HUES6 (cell line): ENCODE measurements around the gene IP6K3.

Source experiments
- H3K27ac ChIP-seq: 2 replicates; pipeline ENCODE4 v1.7.0; 2013; ENCODE audit warnings: low read depth, mild to moderate bottlenecking, low read length, inconsistent platforms
- H3K27me3 ChIP-seq: 2 replicates; pipeline ENCODE4 v1.6.1; 2013; ENCODE audit warnings: low read length; ENCODE audit not compliant: control insufficient read depth, insufficient read depth
- H3K36me3 ChIP-seq: 2 replicates; pipeline ENCODE4 v1.6.1; 2013; ENCODE audit warnings: low read length; ENCODE audit not compliant: control insufficient read depth, insufficient read depth
- H3K4me1 ChIP-seq: 2 replicates; pipeline ENCODE4 v1.6.1; 2013; ENCODE audit warnings: low read length; ENCODE audit not compliant: control insufficient read depth, insufficient read depth
- H3K4me3 ChIP-seq: 2 replicates; pipeline ENCODE4 v1.5.1; 2013; ENCODE audit warnings: low read depth, low read length
- H3K9ac ChIP-seq: one replicate; pipeline ENCODE4 v1.6.1; 2013; ENCODE audit warnings: mild to moderate bottlenecking, low read length
- H3K9me3 ChIP-seq: 2 replicates; pipeline ENCODE4 v1.6.1; 2013; ENCODE audit warnings: low read depth, low read length; ENCODE audit not compliant: control insufficient read depth, insufficient read depth

Gene IP6K3

DNA sequence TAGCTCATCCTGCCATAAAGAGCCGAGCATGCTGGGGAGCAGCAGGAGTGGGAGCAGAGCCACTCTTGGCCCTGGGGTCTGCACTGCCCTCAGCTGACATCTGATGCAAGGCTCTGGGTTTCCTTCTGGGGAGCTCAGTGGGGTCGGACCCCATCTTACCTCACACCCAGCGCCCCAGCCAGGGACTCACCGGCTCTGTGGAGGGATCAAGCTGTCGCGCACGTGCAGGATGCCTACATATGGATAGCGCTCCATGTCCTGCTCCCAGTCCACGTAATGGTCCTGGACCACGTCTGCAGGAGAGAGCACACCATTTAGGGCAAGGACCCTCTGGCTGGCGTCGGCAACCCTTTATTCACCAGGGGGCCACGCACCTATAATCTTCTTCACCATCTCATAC, 30.1 kb upstream of the IP6K3 start:
- H3K9ac ChIP-seq = no peak overlapping the region
- no peak overlapping the region for H3K27ac ChIP-seq
- H3K36me3 ChIP-seq = peaks cover 88% of the 10 kb centered on the region
- no peaks in the 10 kb centered on the region for H3K9me3 ChIP-seq
- H3K4me1 ChIP-seq = peaks cover 59% of the 10 kb centered on the region
- H3K4me3 ChIP-seq = no peak overlapping the region
- no peaks in the 10 kb centered on the region for H3K27me3 ChIP-seq

- no peak overlapping the region for H3K9ac ChIP-seq
- no peak overlapping the region for H3K27ac ChIP-seq
- no peaks in the 10 kb centered on the region for H3K9me3 ChIP-seq
- H3K4me1 ChIP-seq = peaks cover 57% of the 10 kb centered on the region
- H3K27me3 ChIP-seq = no peaks in the 10 kb centered on the region
- peaks cover 88% of the 10 kb centered on the region for H3K36me3 ChIP-seq
- H3K4me3 ChIP-seq = no peak overlapping the region
These were observed 29.5 kb upstream of the IP6K3 start for GRCh38 chr6:33776186-33776585.

GRCh38 chr6:33774774-33775173, 28.1 kb upstream of the IP6K3 start:
- Histone ChIP-seq H3K27me3 (no peaks in the 10 kb centered on the region), H3K36me3 (peaks cover 73% of the 10 kb centered on the region), H3K9me3 (no peaks in the 10 kb centered on the region), H3K9ac (no peak overlapping the region), H3K27ac (no peak overlapping the region), H3K4me1 (peaks cover 57% of the 10 kb centered on the region), H3K4me3 (no peak overlapping the region)

GRCh38 chr6:33772902-33773472, 26.3 kb upstream of the IP6K3 start:
- Histone ChIP-seq H3K27me3 (no peaks in the 10 kb centered on the region), H3K9ac (no peak overlapping the region), H3K4me3 (no peak overlapping the region), H3K9me3 (no peaks in the 10 kb centered on the region), H3K36me3 (peaks cover 56% of the 10 kb centered on the region), H3K4me1 (peaks cover 51% of the 10 kb centered on the region), H3K27ac (no peak overlapping the region)

- H3K4me1 ChIP-seq = peaks cover 49% of the 10 kb centered on the region
- H3K36me3 ChIP-seq = peaks cover 48% of the 10 kb centered on the region
- H3K27ac ChIP-seq = peak overlapping the region; percentile 76; the same call in 1 of the 2 replicates
- H3K4me3 ChIP-seq = no peak overlapping the region
- no peaks in the 10 kb centered on the region for H3K27me3 ChIP-seq
- no peaks in the 10 kb centered on the region; the same call in 1 of the 2 replicates for H3K9me3 ChIP-seq
- peak overlapping the region; percentile 47 for H3K9ac ChIP-seq
These were observed 25.6 kb upstream of the IP6K3 start for GRCh38 chr6:33772082-33772830.

DNA sequence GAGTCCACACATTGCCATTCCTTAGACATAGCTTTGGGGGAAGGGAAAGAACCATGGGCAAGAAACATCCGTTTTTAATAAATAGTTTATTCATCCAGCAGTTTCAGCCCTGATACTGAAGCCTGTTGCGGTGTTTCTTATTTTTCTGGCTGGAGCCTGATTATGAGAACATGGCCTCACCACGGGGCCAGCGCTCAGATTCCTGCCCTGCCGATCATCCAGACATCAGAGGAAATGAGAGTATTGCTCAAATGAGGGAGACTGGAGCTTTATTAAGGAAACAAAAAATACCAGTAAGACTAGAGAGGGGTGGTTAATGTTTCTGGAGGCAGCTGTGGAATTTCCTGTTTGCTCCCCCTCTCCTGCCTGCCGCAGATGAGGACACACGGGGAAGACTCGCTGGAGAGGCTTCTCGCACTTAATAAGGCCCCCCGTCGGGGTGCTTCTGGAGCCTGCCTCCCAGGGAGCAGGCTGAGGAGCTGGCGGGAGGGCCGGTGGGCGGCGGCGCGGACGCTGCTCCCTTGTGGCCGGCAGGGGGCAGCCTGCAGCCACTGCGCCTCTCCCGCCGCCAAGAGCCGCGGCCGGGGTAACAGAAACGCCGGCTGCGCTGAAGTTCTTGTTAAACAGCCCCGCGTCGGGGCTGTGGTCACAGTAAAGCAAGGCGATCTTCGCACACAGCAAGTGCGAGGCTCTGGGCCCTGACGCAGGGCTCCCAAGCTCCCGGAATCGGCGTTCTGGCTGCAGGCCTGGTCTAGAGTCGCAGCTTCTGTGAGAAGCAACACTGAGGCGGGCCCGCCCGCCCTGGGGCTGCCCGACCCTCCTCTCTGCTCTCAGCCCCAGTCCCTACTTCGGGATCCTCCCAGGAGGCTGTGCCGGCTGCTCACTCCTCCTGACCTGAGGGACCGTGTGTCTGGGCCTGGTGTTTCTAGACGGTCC, 24.7 kb upstream of the IP6K3 start:
- H3K27me3 ChIP-seq = no peaks in the 10 kb centered on the region
- H3K36me3 ChIP-seq = peaks cover 40% of the 10 kb centered on the region
- peak overlapping the region; percentile 76; the same call in 1 of the 2 replicates for H3K27ac ChIP-seq
- peak overlapping the region; percentile 29; the same call in 1 of the 2 replicates for H3K4me3 ChIP-seq
- peaks cover 49% of the 10 kb centered on the region for H3K4me1 ChIP-seq
- peaks cover 4% of the 10 kb centered on the region; the same call in 1 of the 2 replicates for H3K9me3 ChIP-seq
- H3K9ac ChIP-seq = peak overlapping the region; percentile 48

DNA sequence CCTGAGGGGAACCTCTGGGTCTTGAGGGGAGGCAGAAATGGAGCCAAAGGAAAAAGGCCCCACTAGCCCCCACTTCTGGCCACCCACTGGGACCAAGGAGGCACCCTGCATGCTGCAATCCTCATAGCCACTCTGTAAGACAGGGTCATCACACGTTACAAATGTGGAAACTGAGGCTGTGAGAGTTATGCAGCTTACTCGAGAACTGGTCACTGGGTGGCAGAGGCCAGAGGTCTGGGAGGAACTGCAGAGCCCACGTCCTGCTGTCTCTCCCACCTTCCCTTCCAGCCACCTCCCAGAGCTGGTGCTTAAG, 24.1 kb upstream of the IP6K3 start:
- H3K36me3 ChIP-seq = peaks cover 34% of the 10 kb centered on the region
- peaks cover 49% of the 10 kb centered on the region for H3K4me1 ChIP-seq
- peak overlapping the region; percentile 75; the same call in 1 of the 2 replicates for H3K27ac ChIP-seq
- H3K27me3 ChIP-seq = no peaks in the 10 kb centered on the region
- H3K9ac ChIP-seq = peak overlapping the region; percentile 48
- peak overlapping the region; percentile 29; the same call in 1 of the 2 replicates for H3K4me3 ChIP-seq
- peaks cover 4% of the 10 kb centered on the region; the same call in 1 of the 2 replicates for H3K9me3 ChIP-seq

DNA sequence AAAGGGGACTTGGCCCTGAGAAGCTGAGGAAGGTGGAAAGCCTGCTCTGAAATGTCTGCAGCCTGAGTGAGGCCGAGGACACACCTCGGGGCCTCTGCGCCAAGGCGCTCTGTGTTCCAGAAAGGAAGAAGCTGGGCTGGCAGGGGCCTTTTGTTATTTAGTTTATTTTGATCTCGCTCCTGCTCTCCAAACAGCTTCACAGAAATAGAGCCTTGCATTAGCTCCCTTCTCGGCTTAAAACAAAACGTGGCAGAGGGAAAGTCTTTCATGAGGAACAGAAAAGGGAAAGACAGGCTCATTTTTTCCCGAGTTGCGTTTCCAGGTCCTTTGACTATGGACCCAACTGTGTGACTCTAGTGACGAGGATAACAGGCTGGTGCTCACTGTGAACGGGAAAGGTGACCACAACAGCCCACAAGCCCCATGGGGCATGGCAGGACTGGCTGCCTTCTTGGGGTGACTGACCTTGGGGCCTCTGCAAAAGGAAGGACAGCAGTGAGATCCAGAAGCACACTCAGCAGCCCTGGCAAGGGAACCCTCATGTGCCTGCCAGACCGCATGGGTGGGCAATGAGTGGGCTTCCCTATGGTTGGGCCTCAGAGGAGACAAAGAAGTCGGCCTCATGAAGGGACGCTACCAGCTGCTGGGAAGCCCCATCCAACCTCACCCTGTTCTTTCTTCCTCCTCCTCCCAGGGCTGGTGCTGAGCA, 23.6 kb upstream of the IP6K3 start:
- Histone ChIP-seq H3K4me3 (no peak overlapping the region), H3K9me3 (peaks cover 4% of the 10 kb centered on the region; the same call in 1 of the 2 replicates), H3K9ac (peak overlapping the region; percentile 50), H3K36me3 (peaks cover 28% of the 10 kb centered on the region), H3K4me1 (peaks cover 49% of the 10 kb centered on the region), H3K27me3 (no peaks in the 10 kb centered on the region), H3K27ac (peak overlapping the region; percentile 75; the same call in 1 of the 2 replicates)

DNA sequence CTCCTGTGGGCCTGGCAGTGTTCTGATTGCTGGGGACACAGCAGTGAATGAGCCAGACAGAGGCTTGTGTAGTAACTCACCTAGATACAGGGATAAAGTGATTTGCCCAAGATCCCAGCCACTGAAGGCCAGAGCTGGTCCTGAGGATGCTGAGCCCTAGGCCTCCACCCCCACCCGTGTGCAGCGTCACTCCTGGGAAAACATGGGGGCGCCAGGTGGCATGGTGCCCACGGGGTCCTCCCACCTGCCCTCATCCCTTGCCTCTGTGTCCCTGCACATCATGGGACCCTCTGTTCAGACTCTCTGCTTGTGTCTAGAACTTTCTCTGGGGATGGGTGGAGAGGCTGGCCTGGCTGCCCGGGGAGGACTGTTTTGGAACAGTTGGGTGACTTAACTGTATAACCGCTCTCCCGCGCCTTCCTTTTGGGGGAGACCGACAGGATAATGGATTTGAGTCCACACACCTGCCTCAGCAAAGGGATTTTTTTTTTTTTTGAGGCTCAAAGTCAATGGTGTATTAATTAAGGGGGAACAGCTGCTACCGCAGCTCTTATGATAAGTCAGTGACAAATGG, 22.6 kb upstream of the IP6K3 start:
- peaks cover 4% of the 10 kb centered on the region; the same call in 1 of the 2 replicates for H3K9me3 ChIP-seq
- no peak overlapping the region for H3K27ac ChIP-seq
- H3K36me3 ChIP-seq = peaks cover 19% of the 10 kb centered on the region
- no peak overlapping the region for H3K4me3 ChIP-seq
- no peaks in the 10 kb centered on the region for H3K27me3 ChIP-seq
- peaks cover 49% of the 10 kb centered on the region for H3K4me1 ChIP-seq
- no peak overlapping the region for H3K9ac ChIP-seq

DNA sequence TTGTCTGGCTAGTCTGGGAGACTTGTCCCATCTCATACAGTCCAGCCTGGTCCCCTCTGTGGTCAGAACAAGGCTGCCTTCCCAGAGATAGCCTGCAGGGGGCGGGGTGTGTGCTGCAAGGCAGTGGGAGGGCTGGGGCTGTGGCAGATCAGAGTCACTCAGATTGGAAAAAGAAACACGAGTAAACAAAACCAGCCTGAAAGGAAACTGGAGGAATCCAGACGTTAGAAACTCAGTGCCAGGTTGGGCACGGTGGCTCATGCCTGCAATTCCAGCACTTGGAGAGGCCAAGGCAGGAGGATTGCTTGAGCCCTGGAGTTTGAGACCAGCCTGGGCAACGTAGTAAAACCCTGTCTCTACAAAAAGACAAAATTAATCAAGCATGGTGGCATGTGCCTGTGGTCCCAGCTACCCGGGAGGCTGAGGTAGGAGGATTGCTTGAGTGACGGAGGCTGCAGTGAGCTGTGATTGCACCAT, 22.0 kb upstream of the IP6K3 start:
- Histone ChIP-seq H3K36me3 (peaks cover 17% of the 10 kb centered on the region), H3K4me3 (no peak overlapping the region), H3K9me3 (peaks cover 4% of the 10 kb centered on the region; the same call in 1 of the 2 replicates), H3K9ac (no peak overlapping the region), H3K27ac (no peak overlapping the region), H3K4me1 (peaks cover 48% of the 10 kb centered on the region), H3K27me3 (no peaks in the 10 kb centered on the region)
